Subcutaneous abdominal adipose tissue (tissue), 5 donors: Measurements from ENCODE around the gene ACO2.

ENCODE experiments used
- H3K27ac ChIP-seq: one replicate; pipeline ENCODE4 v1.7.0; 2013; ENCODE audit warnings: low read depth, mild to moderate bottlenecking, inconsistent platforms, low read length, moderate library complexity
- H3K27me3 ChIP-seq, 5 donors: one replicate each; pipeline ENCODE4 v1.7.0; 2013; ENCODE audit warnings: low read length in 5 of 5, inconsistent platforms in 1 of 5; ENCODE audit not compliant: control insufficient read depth in 5 of 5, insufficient read depth in 4 of 5
- H3K36me3 ChIP-seq, 5 donors: one replicate each; pipeline ENCODE4 v1.7.0; 2013; ENCODE audit warnings: low read length in 5 of 5; ENCODE audit not compliant: control insufficient read depth in 5 of 5, insufficient read depth in 5 of 5
- H3K4me1 ChIP-seq, 5 donors: one replicate each; pipeline ENCODE4 v1.7.0; 2013; ENCODE audit warnings: low read length in 5 of 5, mild to moderate bottlenecking in 3 of 5, moderate library complexity in 1 of 5; ENCODE audit not compliant: control insufficient read depth in 5 of 5, insufficient read depth in 5 of 5
- H3K4me3 ChIP-seq, 5 donors: one replicate each; pipeline ENCODE4 v1.7.0; 2013; ENCODE audit warnings: low read length in 5 of 5, low read depth in 1 of 5
- H3K9ac ChIP-seq, 5 donors: one replicate each; pipeline ENCODE4 v1.7.0; 2013; ENCODE audit warnings: low read length in 5 of 5, mild to moderate bottlenecking in 4 of 5, moderate library complexity in 3 of 5
- H3K9me3 ChIP-seq, 5 donors: one replicate each; pipeline ENCODE4 v1.7.0; 2013; ENCODE audit warnings: low read length in 5 of 5; ENCODE audit not compliant: control insufficient read depth in 5 of 5
- donor health status: healthy.
- donor health status: healthy.
- donor health status: healthy.
- donor health status: healthy.
- donor health status: healthy.

Gene ACO2

DNA sequence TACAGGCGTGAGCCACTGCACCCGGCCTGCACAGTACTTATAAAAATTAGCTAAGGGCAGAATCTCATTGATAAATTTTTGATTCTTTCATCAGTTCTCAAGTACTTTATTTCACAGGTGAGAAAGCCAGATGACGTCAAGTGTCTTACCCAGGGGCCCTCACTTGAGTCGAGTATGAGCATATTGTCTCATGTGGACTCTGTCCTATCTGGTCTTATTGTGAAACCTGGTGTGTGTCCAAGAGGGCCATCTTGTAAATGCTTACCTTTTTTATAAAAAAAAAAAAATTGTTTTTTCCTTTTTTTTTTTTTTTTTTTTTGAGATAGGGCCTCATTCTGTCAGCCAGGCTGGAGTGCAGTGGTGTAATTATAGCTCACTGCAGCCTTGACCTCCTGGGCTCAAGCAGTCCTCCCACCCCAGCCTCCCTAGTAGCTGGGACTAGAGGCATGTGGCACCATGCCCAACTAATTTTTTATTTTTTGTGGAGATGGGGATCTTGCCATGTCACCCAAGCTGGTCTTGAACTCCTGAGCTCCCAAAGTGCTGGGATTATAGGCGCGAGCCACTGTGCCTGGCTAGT lies 6.0 kb downstream of the ACO2 start:
- Histone ChIP-seq H3K4me3 (no peak overlapping the region), H3K27ac (no peak overlapping the region), H3K9me3 (no peaks in the 10 kb centered on the region), H3K36me3 (peaks cover 0 to 8% (median 5%) of the 10 kb centered on the region in 5 donors), H3K4me1 (peaks cover 2 to 49% (median 24%) of the 10 kb centered on the region in 5 donors), H3K9ac (no peak overlapping the region), H3K27me3 (no peaks in the 10 kb centered on the region)

- H3K27me3 ChIP-seq, result no peaks in the 10 kb centered on the region
- peak overlapping the region; percentile 57 for H3K27ac ChIP-seq
- H3K4me3 ChIP-seq, result no peak overlapping the region
- H3K4me1 ChIP-seq, result peaks cover 12 to 55% (median 48%) of the 10 kb centered on the region in 5 donors
- peak overlapping the region in 1 of 5 donors; percentile 47 for H3K9ac ChIP-seq
- peaks cover 0 to 2% (median 0%) of the 10 kb centered on the region in 5 donors for H3K36me3 ChIP-seq
- H3K9me3 ChIP-seq, result no peaks in the 10 kb centered on the region
Observed at GRCh38 chr22:41478473-41478872, 9.6 kb downstream of the ACO2 start.

GRCh38 chr22:41478891-41479521 lies 10.1 kb downstream of the ACO2 start:
- Histone ChIP-seq H3K27me3 (no peaks in the 10 kb centered on the region), H3K36me3 (peaks cover 0 to 2% (median 0%) of the 10 kb centered on the region in 5 donors), H3K9me3 (no peaks in the 10 kb centered on the region), H3K4me1 (peaks cover 12 to 54% (median 52%) of the 10 kb centered on the region in 5 donors), H3K4me3 (peak overlapping the region in 1 of 5 donors; percentile 9), H3K9ac (peak overlapping the region in 2 of 5 donors; percentile 44 to 47), H3K27ac (peak overlapping the region; percentile 68)

GRCh38 chr22:41479671-41480396 lies 10.9 kb downstream of the ACO2 start:
- Histone ChIP-seq H3K4me1 (peaks cover 12 to 55% (median 55%) of the 10 kb centered on the region in 5 donors), H3K9ac (peak overlapping the region in 2 of 5 donors; percentile 18 to 44)

DNA sequence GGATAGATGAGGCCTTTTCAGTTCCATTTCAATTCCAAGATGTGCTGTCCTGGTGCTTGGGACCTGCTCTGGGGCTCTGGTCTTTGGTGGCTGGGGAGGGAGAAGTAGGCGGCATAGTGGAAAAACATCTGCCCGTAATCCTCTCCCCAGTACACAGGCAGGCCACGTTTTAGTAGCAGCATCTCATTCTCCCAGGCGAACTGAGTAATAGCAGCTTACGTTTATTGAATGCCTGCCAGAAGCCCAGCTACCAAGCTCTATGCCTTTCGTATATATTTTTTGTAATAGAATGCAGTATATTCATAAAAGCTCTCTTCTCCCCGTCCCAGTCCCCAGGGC lies 11.4 kb downstream of the ACO2 start:
- Histone ChIP-seq H3K4me1 (peaks cover 12 to 59% (median 59%) of the 10 kb centered on the region in 5 donors), H3K36me3 (peaks cover 0 to 2% (median 0%) of the 10 kb centered on the region in 5 donors), H3K27me3 (no peaks in the 10 kb centered on the region), H3K9ac (peak overlapping the region in 1 of 5 donors; percentile 43), H3K4me3 (no peak overlapping the region), H3K27ac (peak overlapping the region; percentile 80), H3K9me3 (no peaks in the 10 kb centered on the region)

More at GRCh38 chr22:41479671-41480396, 10.9 kb downstream of the ACO2 start:
- Histone ChIP-seq H3K36me3 (peaks cover 0 to 2% (median 0%) of the 10 kb centered on the region in 5 donors), H3K27ac (peak overlapping the region; percentile 68), H3K9me3 (no peaks in the 10 kb centered on the region), H3K27me3 (no peaks in the 10 kb centered on the region), H3K4me3 (no peak overlapping the region)

GRCh38 chr22:41481131-41481830 lies 12.4 kb downstream of the ACO2 start:
- H3K27ac ChIP-seq, result peak overlapping the region; percentile 80
- peaks cover 0 to 2% (median 0%) of the 10 kb centered on the region in 5 donors for H3K36me3 ChIP-seq
- no peak overlapping the region for H3K4me3 ChIP-seq
- peaks cover 12 to 65% (median 59%) of the 10 kb centered on the region in 5 donors for H3K4me1 ChIP-seq
- no peaks in the 10 kb centered on the region for H3K9me3 ChIP-seq
- peak overlapping the region in 3 of 5 donors; percentile 18 to 28 (median 22) for H3K9ac ChIP-seq
- H3K27me3 ChIP-seq, result no peaks in the 10 kb centered on the region

DNA sequence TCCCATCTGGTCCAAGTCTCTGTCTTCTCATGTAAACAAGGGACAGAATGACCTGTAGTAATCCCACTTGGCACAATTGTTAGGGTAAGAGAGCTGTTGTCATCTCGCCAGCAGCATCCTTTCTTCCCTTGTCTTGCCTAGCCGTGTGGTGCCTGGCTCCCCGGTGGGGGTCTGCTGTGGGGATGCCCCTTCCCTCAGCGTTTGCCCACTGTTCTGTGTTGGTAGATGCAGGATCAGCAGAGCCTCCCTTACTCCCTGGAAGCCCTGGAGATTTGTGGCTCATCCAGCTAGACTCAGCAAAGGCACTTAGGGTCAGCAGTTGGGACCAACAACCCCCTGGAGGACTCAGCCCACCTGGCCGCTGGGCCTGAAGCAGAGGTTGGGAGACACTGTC lies 13.0 kb downstream of the ACO2 start:
- H3K27me3 ChIP-seq, result no peaks in the 10 kb centered on the region
- H3K4me3 ChIP-seq, result no peak overlapping the region
- H3K27ac ChIP-seq, result peak overlapping the region; percentile 80
- H3K9me3 ChIP-seq, result no peaks in the 10 kb centered on the region
- peaks cover 0 to 2% (median 0%) of the 10 kb centered on the region in 5 donors for H3K36me3 ChIP-seq
- peak overlapping the region in 2 of 5 donors; percentile 13 to 28 for H3K9ac ChIP-seq
- peaks cover 12 to 67% (median 59%) of the 10 kb centered on the region in 5 donors for H3K4me1 ChIP-seq

DNA sequence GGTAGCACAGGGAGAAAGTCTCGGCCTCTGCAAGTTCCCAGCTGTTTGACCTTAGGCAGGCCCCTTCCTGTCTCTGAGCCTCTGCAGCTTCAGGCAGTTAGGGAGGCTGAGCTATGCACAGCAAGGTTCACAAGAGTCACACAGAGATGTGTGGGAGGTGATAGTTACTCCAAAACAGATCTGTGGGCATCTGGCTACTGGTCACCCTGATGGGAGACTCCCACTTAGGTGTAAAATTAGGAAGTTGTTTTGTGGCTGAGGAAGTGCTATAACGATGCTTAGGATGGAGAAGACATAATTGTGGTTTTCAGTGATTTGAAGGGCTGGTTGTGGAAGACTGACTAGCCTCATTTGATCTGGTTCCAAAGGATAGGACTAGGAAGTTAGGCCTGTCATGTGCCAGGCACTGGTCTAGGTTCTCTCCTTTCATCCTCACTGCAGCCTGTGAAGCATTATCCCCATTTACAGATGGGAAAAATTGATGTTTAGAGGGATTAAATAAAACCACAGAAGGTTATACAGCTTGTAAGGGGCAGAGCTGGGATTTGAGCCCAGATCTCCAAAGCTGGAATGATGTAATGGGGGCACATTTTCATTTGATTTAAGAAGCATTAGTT lies 13.5 kb downstream of the ACO2 start:
- Histone ChIP-seq H3K4me1 (peaks cover 12 to 72% (median 64%) of the 10 kb centered on the region in 5 donors), H3K27ac (peak overlapping the region; percentile 80), H3K36me3 (peaks cover 0 to 2% (median 0%) of the 10 kb centered on the region in 5 donors), H3K4me3 (no peak overlapping the region), H3K9ac (peak overlapping the region in 2 of 5 donors; percentile 28), H3K9me3 (no peaks in the 10 kb centered on the region), H3K27me3 (no peaks in the 10 kb centered on the region)

DNA sequence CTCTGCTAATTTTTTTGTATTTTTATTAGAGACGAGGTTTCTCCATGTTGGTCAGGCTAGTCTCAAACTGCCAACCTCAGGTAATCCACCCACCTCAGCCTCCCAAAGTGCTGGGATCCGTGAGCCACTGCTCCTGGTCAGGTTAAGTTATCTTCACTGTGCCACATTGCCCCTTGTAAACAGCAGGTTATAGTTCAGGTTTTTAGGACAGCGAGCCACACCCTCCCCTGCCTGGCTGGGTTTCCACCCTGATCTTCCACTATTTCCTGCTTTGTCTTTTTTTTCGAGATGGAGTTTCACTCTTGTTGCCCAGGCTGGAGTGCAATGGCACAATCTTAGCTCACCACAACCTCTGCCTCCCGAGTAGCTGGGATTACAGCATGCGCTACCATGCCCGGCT lies 16.1 kb downstream of the ACO2 start:
- Histone ChIP-seq H3K9ac (no peak overlapping the region), H3K27ac (no peak overlapping the region), H3K4me1 (peaks cover 10 to 70% (median 55%) of the 10 kb centered on the region in 5 donors), H3K36me3 (no peaks in the 10 kb centered on the region), H3K9me3 (no peaks in the 10 kb centered on the region), H3K27me3 (no peaks in the 10 kb centered on the region), H3K4me3 (no peak overlapping the region)
